Measurements from ENCODE around the gene ARHGAP8. TPM values are rescaled to one million over a fixed set of nuclear protein-coding genes. Genes with fewer than 3 reads are reported as not detected.
"Not testable (repeated sequence)": the region's sequence is repeated elsewhere in the genome, so short reads cannot be mapped to it uniquely, and the experiment has no call there.

ARHGAP8 gene
- total RNA-seq, 2 donors from 2014 or later: 2.8 to 4.4 TPM

DNA sequence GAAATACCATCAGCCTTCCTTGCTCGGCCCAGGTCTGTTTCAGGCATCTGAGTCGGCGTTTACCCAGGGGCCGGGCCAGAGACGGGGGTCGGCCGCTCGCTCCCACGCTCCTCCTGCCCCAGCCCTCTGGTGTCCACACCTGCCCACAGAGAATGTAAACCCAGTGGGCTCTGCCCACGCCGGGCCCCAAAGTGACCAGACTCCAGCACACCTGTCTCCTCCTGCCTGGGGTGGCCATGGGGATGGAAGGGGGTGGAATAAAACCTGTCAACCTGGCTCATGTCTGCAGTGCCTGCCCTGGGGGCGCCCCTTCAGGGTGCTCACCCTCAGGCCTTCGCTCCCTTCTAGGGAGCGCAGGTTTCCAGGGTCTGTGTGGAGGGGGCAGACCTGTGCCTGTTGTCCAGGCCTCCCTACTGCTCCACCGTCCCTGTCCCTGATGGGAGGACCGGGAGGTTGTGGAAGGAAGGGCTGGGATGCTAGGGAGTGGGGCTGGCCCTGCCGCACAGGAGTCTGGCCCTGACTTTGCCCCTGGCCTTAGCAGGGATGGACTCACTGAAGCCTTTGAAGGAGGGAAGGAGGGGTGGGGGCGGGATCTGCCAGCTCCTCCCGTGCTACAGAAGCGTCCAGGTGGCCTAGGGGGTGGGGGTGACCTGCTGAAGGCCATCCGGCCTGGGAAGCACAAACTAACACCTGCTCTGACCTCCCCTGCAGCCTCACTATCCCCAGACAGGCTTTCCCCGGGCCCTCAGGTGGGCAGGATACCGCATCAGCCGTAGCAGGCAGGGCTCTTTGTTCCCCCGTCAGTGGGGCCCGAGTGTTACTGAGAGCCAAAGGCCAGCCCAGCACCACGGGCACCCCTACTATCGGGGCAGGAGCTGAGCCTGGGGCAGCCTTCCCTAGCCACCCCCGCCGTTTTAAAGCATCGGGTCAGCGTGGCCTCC lies 14.7 kb upstream of the ARHGAP8 start:
- Mint-ChIP-seq H3K4me1 (ENCODE audit: low read depth) (no peaks in the 10 kb centered on the region), H3K4me3 (no peak overlapping the region), H3K27me3 (ENCODE audit: low read depth) (no peaks in the 10 kb centered on the region), H3K36me3 (ENCODE audit: insufficient read depth in 2 of 2) (peaks cover 0 to 1% of the 10 kb centered on the region in 2 donors), H3K9me3 (peaks cover 0 to 1% of the 10 kb centered on the region in 2 donors), H3K27ac (no peak overlapping the region)
- DNase-seq: no peak
- no peak for ATAC-seq (replicated peaks in 1 of 2)

GRCh38 chr22:44738347-44738715 lies 14.0 kb upstream of the ARHGAP8 start:
- ATAC-seq (replicated peaks in 1 of 2) (no peak), DNase-seq (no peak)
- H3K4me3 Mint-ChIP-seq: no peak overlapping the region
- H3K4me1 Mint-ChIP-seq (ENCODE audit: low read depth): no peaks in the 10 kb centered on the region
- H3K27ac Mint-ChIP-seq: no peak overlapping the region
- no peaks in the 10 kb centered on the region for H3K27me3 Mint-ChIP-seq (ENCODE audit: low read depth)
- no peaks in the 10 kb centered on the region for H3K9me3 Mint-ChIP-seq
- H3K36me3 Mint-ChIP-seq (ENCODE audit: insufficient read depth in 2 of 2): no peaks in the 10 kb centered on the region

DNA sequence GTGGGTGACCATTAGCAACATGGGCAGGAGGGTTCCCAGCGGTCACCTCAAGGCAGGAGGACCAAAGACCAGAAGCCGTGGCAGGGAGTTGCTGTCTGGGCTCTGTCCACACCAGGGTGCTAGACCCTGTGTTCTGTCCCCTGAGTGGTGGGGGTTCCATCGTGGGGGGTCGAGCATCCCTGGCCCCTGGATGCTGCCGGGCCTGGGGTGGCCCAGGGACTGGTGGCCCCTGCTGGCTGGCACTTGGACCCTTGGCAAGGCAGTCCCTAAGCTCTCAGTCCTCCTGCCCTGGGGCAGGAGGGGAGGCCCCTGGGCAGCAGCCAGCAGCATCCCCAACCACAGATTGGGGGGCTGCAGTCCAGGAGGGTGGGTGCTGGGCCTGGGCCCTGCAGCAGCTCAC lies 13.4 kb upstream of the ARHGAP8 start:
- ATAC-seq (replicated peaks in 1 of 2) (no peak), DNase-seq (no peak)
- Mint-ChIP-seq H3K27ac (no peak overlapping the region), H3K4me1 (ENCODE audit: low read depth) (no peaks in the 10 kb centered on the region), H3K36me3 (ENCODE audit: insufficient read depth in 2 of 2) (no peaks in the 10 kb centered on the region), H3K9me3 (no peaks in the 10 kb centered on the region), H3K27me3 (ENCODE audit: low read depth) (no peaks in the 10 kb centered on the region), H3K4me3 (no peak overlapping the region)

GRCh38 chr22:44739666-44740065 lies 12.7 kb upstream of the ARHGAP8 start:
- ATAC-seq (replicated peaks in 1 of 2); H3K27ac Mint-ChIP-seq; H3K9me3 Mint-ChIP-seq; H3K36me3 Mint-ChIP-seq (ENCODE audit: insufficient read depth in 2 of 2); H3K4me3 Mint-ChIP-seq; H3K27me3 Mint-ChIP-seq (ENCODE audit: low read depth); H3K4me1 Mint-ChIP-seq (ENCODE audit: low read depth); DNase-seq: not testable (repeated sequence)

- H3K27me3 Mint-ChIP-seq (ENCODE audit: low read depth): no peaks in the 10 kb centered on the region
- DNase-seq: no peak
- no peak overlapping the region for H3K27ac Mint-ChIP-seq
- H3K9me3 Mint-ChIP-seq: no peaks in the 10 kb centered on the region
- no peaks in the 10 kb centered on the region for H3K36me3 Mint-ChIP-seq (ENCODE audit: insufficient read depth in 2 of 2)
- ATAC-seq (replicated peaks in 1 of 2): no peak
- H3K4me1 Mint-ChIP-seq (ENCODE audit: low read depth): no peaks in the 10 kb centered on the region
- H3K4me3 Mint-ChIP-seq: no peak overlapping the region
These were observed 12.1 kb upstream of the ARHGAP8 start for GRCh38 chr22:44740307-44740706.

GRCh38 chr22:44741929-44742328 lies 10.4 kb upstream of the ARHGAP8 start:
- Mint-ChIP-seq H3K27me3 (ENCODE audit: low read depth) (peaks cover 4% of the 10 kb centered on the region), H3K36me3 (ENCODE audit: insufficient read depth in 2 of 2) (no peaks in the 10 kb centered on the region), H3K27ac (no peak overlapping the region), H3K4me3 (no peak overlapping the region), H3K4me1 (ENCODE audit: low read depth) (no peaks in the 10 kb centered on the region), H3K9me3 (no peaks in the 10 kb centered on the region)
- no peak for ATAC-seq (replicated peaks in 1 of 2)
- no peak for DNase-seq

DNA sequence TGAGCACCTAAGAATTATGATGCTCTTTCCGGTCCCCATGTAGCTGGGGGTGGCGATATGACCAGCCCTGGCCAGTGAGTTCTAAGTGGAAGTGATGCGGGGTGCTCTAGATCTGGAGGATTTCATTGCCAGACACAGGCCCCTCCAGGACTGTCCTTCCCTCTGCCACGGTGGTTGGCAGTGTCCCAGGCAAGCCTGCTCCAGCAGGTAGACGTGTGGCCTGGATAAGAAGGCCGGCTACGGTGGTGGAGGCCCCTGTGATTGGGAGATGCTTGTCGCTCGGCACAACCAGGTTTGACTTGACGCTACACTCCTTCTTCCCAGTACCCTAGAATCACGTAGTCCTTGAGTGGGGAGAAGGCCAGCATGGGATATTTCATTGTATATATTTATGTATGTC lies 9.1 kb upstream of the ARHGAP8 start:
- no peaks in the 10 kb centered on the region for H3K4me1 Mint-ChIP-seq (ENCODE audit: low read depth)
- DNase-seq: no peak

DNA sequence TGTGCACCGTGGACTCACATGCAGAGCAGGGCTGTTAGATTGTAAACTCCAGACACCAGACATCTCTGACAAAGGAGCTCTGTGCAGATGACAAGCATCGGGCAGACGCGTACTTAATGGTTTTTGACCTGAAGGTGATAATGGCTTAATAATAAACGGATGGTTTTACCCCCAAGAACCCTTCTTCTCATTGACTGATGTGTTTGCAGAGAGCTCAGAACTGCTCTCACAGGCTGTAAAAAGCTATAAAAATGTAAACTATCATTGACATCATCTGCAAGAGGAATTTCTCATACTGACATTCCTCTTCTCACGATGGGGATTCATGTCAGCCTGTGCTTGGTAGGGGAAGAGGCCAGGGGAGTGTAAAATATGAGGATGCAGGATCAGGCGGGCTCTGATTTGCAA lies 8.6 kb upstream of the ARHGAP8 start:
- H3K27ac Mint-ChIP-seq: no peak overlapping the region
- DNase-seq (no peak), ATAC-seq (replicated peaks in 1 of 2) (no peak)
- peaks cover 8% of the 10 kb centered on the region for H3K27me3 Mint-ChIP-seq (ENCODE audit: low read depth)
- H3K9me3 Mint-ChIP-seq: no peaks in the 10 kb centered on the region
- H3K36me3 Mint-ChIP-seq (ENCODE audit: insufficient read depth in 2 of 2): no peaks in the 10 kb centered on the region
- no peak overlapping the region for H3K4me3 Mint-ChIP-seq
- no peaks in the 10 kb centered on the region for H3K4me1 Mint-ChIP-seq (ENCODE audit: low read depth)

More for the DNA sequence above, 9.1 kb upstream of the ARHGAP8 start:
- H3K27ac Mint-ChIP-seq: no peak overlapping the region
- H3K27me3 Mint-ChIP-seq (ENCODE audit: low read depth): peaks cover 8% of the 10 kb centered on the region
- no peak for ATAC-seq (replicated peaks in 1 of 2)
- H3K36me3 Mint-ChIP-seq (ENCODE audit: insufficient read depth in 2 of 2): no peaks in the 10 kb centered on the region
- H3K4me3 Mint-ChIP-seq: no peak overlapping the region
- no peaks in the 10 kb centered on the region for H3K9me3 Mint-ChIP-seq

GRCh38 chr22:44745853-44746789 lies 6.3 kb upstream of the ARHGAP8 start:
- Mint-ChIP-seq H3K9me3 (no peaks in the 10 kb centered on the region), H3K4me3 (no peak overlapping the region), H3K4me1 (ENCODE audit: low read depth) (no peaks in the 10 kb centered on the region), H3K27ac (no peak overlapping the region), H3K36me3 (ENCODE audit: insufficient read depth in 2 of 2) (peaks cover 0 to 3% of the 10 kb centered on the region in 2 donors), H3K27me3 (ENCODE audit: low read depth) (peaks cover 21% of the 10 kb centered on the region)
- ATAC-seq (replicated peaks in 1 of 2): no peak
- DNase-seq: no peak

GRCh38 chr22:44747784-44748127 lies 4.6 kb upstream of the ARHGAP8 start:
- peaks cover 21% of the 10 kb centered on the region for H3K27me3 Mint-ChIP-seq (ENCODE audit: low read depth)
- H3K9me3 Mint-ChIP-seq; H3K4me3 Mint-ChIP-seq; DNase-seq; H3K27ac Mint-ChIP-seq; ATAC-seq (replicated peaks in 1 of 2); H3K36me3 Mint-ChIP-seq (ENCODE audit: insufficient read depth in 2 of 2); H3K4me1 Mint-ChIP-seq (ENCODE audit: low read depth): not testable (repeated sequence)

- H3K9me3 Mint-ChIP-seq: no peaks in the 10 kb centered on the region
These were observed 3.9 kb upstream of the ARHGAP8 start for GRCh38 chr22:44748524-44748923.

DNA sequence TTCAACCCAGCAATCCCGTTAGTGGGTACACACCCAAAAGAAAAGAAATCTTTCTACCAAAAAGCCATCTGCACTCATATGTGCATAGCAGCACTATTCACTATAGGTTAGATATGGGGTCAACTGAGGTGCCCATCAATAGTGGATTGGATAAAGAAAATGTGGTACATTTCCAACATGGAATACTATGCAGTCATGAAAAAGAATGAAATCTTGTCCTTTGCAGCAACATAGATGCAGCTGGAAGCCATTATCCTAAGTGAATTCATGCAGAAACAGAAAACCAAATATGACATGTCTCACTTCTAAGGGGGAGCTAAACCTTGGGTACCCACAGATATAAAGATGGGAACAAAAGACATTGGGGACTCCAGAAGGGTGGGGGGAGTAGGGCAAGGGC lies 1.9 kb upstream of the ARHGAP8 start:
- H3K4me1 Mint-ChIP-seq (ENCODE audit: low read depth): peaks cover 5% of the 10 kb centered on the region
- ATAC-seq (replicated peaks in 1 of 2) (no peak), DNase-seq (no peak)
- H3K4me3 Mint-ChIP-seq: no peak overlapping the region
- no peaks in the 10 kb centered on the region for H3K9me3 Mint-ChIP-seq
- peaks cover 0 to 3% of the 10 kb centered on the region in 2 donors for H3K36me3 Mint-ChIP-seq (ENCODE audit: insufficient read depth in 2 of 2)
- H3K27me3 Mint-ChIP-seq (ENCODE audit: low read depth): peaks cover 49% of the 10 kb centered on the region
- no peak overlapping the region for H3K27ac Mint-ChIP-seq

More at GRCh38 chr22:44748524-44748923, 3.9 kb upstream of the ARHGAP8 start:
- H3K27ac Mint-ChIP-seq: no peak overlapping the region
- ATAC-seq (replicated peaks in 1 of 2) (no peak), DNase-seq (no peak)
- H3K36me3 Mint-ChIP-seq (ENCODE audit: insufficient read depth in 2 of 2): peaks cover 0 to 3% of the 10 kb centered on the region in 2 donors
- H3K4me3 Mint-ChIP-seq: no peak overlapping the region
- peaks cover 5% of the 10 kb centered on the region for H3K4me1 Mint-ChIP-seq (ENCODE audit: low read depth)
- H3K27me3 Mint-ChIP-seq (ENCODE audit: low read depth): peaks cover 29% of the 10 kb centered on the region
